ENCODE measurements around the gene FERMT3.
"Not testable (repeated sequence)": the region's sequence is repeated elsewhere in the genome, so short reads cannot be mapped to it uniquely, and the experiment has no call there.

Gene FERMT3

DNA sequence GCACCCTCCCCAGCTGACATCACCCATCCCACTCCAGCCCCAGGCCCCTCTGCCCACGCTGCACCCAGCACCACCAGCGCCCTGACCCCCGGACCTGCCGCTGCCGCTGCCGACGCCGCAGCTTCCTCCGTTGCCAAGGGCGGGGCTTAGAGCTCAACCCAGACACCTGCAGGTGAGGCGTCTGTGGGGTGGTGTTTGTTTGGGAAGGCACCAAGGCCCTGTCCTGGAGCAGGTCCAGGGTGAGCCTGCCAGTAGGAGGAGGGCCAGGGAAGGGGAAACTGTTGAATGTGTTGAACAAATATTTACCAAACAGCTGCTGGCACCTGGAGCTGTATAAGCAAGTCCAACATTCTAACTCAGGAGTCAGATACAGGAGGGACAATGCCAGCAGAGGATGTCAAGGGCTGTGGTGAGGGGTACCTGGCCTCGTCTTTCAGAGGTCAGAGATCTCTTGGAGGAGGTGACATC is 31.0 kb downstream of the FERMT3 start:
- DNase-seq: no peak

DNA sequence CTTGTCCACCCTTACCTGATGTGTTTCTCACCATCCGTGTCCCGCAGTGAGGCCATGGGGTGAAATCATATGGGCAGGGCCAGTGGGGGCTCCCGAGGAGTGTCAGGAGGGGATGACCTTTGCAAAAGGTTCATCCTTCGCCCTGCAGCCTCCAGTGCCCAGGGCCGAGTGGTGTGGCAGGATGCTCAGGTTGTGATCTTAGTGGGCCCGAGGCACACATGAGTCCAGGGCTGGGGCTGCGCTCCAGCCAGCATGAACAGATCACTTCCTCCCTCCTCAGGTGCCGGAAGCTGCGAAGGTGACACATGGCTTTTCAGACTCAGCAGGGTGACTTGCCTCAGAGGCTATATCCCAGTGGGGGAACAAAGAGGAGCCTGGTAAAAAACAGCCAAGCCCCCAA is 31.6 kb downstream of the FERMT3 start:
- no peak for DNase-seq

- no peak for DNase-seq
Measured at GRCh38 chr11:64238999-64239398, 32.5 kb downstream of the FERMT3 start.

GRCh38 chr11:64239662-64240434 is 33.3 kb downstream of the FERMT3 start:
- DNase-seq: peak; percentile 30 to 45

DNA sequence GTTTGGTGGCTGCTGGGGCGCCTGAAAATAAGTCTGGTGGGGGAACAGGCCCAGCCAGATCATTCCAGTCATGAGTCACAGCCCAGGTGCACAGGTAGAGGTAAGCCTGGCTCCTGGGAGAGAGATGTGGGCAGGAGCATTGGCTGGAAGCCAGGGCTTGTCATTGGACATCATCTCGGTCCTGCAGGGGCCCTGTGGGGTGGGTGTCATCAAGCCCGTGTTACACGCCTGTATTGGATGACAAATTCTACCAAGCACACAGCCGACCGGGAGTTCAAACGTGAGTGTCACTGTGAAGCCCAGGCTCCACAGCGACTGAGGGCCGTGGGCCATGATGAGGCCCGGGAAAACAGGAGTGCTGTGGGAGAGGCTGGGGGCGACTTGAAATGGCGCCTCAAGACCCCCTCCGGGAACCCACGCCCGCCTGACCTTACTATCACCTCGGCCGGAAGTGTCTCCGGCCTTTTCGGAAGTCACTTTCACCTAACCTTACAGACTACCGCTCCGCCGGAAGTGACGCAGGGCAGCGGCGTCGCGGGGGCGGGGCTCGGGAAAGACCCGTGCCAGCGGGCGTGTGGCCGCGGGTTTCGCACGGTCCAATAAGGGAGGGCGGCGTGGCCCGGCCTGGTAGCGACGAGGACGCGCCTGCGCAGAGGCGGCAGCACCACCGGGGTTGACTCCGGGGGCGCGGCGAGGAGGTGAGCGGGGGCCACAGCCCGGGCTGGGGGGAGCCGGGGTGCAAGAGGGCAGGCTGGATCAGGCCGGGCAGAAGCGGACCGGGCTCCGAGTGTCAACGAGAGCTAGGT is 34.1 kb downstream of the FERMT3 start, which contains the start of gene FKBP2:
FKBP2 (plus strand) TSS at position 661 of the 806 bp plus-strand sequence. CDS start 1,293 bp downstream, outside the sequence.
- DNase-seq: peak; percentile 96 to 97

GRCh38 chr11:64241241-64241490 is 34.6 kb downstream of the FERMT3 start:
- peak; percentile 100 for DNase-seq

DNA sequence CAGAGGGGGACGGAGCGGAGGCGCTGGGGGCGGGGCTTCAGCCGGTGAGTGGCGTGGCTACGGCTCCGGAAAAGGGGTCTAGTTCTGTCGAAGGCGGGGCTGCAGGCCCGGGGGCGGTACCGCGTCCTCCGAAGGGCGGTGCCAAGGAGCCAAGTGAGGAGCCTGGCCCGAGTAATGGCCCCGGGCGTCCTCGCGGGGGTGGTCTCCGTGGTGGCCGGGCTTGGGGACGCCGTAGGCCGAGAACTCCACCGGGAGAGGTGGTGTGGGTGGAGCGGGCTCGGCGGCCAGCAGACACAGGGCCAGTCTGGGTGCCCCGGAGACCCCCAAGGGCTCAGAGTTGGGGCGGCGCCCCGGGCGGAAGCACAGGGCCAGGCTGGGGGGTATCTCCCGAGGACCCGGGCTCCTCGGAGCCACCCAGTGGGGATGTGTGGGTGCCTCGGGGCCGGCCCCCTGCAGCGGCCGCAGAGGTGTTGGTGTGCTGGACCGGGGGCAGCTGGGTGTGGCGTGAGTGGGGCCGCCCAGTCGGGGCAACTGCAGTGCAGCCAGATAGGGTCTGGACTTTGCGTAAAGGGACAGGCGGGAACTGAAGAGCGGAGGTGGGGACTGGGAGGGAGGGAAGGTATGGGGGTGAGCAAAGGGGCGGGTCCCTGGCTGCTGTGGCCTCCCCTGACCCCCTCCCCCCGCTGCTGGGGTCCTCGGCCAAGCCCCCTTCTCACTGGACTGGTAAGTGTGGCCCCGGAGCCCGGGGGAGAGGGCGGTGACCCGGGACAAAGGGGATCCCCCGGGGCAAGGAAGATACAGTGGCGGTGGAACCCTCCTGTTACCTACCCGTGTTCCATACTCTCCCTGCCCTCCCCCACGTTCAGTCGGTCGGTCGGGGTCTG is 35.2 kb downstream of the FERMT3 start:
- DNase-seq: peak; percentile 34 to 47

DNA sequence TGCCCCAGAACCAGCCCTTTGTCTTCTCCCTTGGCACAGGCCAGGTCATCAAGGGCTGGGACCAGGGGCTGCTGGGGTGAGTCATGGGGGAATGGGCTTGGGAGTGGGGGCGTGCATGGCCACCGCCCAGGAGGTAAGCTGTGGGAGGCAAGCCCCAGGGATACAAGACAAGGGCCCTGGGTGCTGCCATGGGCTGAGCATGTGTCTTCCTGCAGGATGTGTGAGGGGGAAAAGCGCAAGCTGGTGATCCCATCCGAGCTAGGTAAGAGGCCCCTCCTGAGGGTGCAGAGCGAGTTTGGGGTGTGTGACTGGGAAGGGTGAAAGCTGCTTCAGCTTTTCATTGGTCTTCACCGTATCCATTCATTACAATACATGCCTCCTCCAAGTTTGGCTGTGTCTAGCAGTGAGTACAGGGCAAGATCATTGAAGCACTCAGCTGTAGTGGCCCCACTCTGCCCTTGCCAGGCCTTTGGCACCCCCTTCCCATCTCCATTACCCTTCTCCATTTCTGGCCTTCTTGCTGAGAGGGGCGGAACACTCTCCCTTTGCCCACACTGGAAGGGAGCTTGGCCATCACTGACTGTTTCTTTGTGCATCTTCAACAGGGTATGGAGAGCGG is 36.8 kb downstream of the FERMT3 start:
- DNase-seq: no peak

GRCh38 chr11:64244107-64244506 is 37.6 kb downstream of the FERMT3 start:
- DNase-seq: no peak

- DNase-seq: no peak
Measured at GRCh38 chr11:64244966-64245365, 38.4 kb downstream of the FERMT3 start.

GRCh38 chr11:64245401-64245796 is 38.9 kb downstream of the FERMT3 start:
- DNase-seq: peak in 1 of 2 experiments; percentile 31

DNA sequence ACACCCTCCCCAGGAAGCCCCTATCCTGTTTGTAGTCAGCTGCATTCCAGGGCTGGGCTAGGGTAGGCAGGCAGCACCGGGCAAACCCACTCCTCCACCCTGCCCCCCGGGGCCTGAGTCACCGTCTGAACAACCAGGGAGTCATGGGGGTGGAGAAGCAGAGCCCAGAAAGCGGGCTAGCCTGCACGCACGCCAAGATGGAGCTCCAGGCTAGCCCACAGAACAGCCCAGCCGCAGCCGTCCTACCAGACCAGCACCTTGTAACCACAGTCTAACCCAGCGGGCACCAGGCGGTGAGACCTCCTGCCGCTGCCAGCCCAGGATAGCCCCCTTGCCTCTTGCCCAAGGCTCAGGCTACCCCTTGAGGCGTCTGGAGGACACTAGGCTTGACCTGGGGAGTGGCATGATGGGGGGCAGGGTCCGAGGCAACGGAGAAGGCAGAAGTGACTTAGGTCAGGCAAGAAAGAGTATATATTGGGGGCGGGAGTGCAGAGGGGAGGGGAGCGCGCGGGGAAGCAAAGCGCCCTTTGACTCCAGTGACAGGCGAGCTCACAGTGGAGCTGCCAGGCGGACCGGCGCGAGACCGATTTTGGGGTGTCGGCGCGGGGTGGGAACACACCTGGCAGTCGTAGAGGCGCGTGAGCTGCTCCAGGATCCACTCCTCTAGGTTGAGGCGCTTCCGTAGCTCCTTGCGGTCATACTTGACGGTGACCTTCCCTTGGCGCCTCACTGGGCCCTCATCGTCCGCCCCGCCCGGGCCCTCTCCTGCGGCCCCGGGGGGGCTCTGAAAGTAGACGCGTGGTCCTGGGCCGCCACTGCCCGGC is 39.5 kb downstream of the FERMT3 start:
- DNase-seq: peak; percentile 83 to 86

DNA sequence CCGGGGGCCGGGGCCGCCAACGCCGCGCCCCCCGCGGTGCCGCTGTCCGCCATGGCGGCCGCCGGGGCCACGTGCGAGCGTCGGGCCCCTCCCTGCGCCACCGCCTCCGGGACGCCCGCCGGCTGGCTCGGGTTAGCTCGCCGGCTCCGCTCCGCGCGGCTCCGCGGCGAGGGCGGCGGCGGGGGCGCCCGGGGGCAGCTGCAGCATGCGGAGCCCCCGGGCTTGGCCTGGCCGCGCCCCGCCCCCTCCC is 40.0 kb downstream of the FERMT3 start:
- DNase-seq: not testable (repeated sequence)

GRCh38 chr11:64246871-64247728 is 40.6 kb downstream of the FERMT3 start, which contains the start of gene PPP1R14B:
Gene PPP1R14B (minus strand): TSS chr11:64246943. CDS start chr11:64246673, 270 bp downstream.
- peak; percentile 86 to 89 for DNase-seq

- DNase-seq: no peak
Measured at GRCh38 chr11:64247729-64248531, 41.4 kb downstream of the FERMT3 start.

- DNase-seq: no peak
Measured at GRCh38 chr11:64248578-64248977, 42.1 kb downstream of the FERMT3 start.

GRCh38 chr11:64249038-64249437 is 42.5 kb downstream of the FERMT3 start:
- no peak for DNase-seq

- DNase-seq: peak in 1 of 2 experiments; percentile 15
Measured at GRCh38 chr11:64249563-64250414, 43.3 kb downstream of the FERMT3 start.

All from activated CD4-positive, alpha-beta T cell treated with anti-CD3 and anti-CD28 coated beads, Interleukin-2, amount 50 U/mL, for 48 hours (primary cell).